GDM1 (cell line): ENCODE data around the gene EVC.
"Not testable (repeated sequence)": the region's sequence is repeated elsewhere in the genome, so short reads cannot be mapped to it uniquely, and the experiment has no call there.

Source experiments
- DNase-seq: peaks from one replicate; lab custom pipeline; 2025; lab: John Stamatoyannopoulos, UW

The EVC gene

GRCh38 chr4:5813882-5814255, 102.9 kb downstream of the EVC start:
- no peak for DNase-seq

- no peak for DNase-seq
Observed at GRCh38 chr4:5814421-5814820, 103.4 kb downstream of the EVC start.

- DNase-seq = no peak
Observed at GRCh38 chr4:5815641-5816040, 104.6 kb downstream of the EVC start.

GRCh38 chr4:5816101-5816500, 105.1 kb downstream of the EVC start:
- no peak for DNase-seq

GRCh38 chr4:5816851-5817375, 105.9 kb downstream of the EVC start:
- no peak for DNase-seq

- no peak for DNase-seq
Observed at GRCh38 chr4:5821665-5822358, 110.8 kb downstream of the EVC start.

GRCh38 chr4:5822619-5823018, 111.6 kb downstream of the EVC start:
- peak; percentile 19 for DNase-seq

GRCh38 chr4:5823542-5824211, 112.7 kb downstream of the EVC start:
- no peak for DNase-seq

GRCh38 chr4:5824227-5824626, 113.2 kb downstream of the EVC start:
- DNase-seq = no peak

GRCh38 chr4:5824635-5825034, 113.6 kb downstream of the EVC start:
- peak; percentile 10 for DNase-seq

- no peak for DNase-seq
Observed at GRCh38 chr4:5825321-5826041, 114.5 kb downstream of the EVC start.

GRCh38 chr4:5826437-5827107, 115.6 kb downstream of the EVC start:
- no peak for DNase-seq

- DNase-seq = peak; percentile 54
Observed at GRCh38 chr4:5827108-5828004, 116.4 kb downstream of the EVC start.

- DNase-seq = no peak
Observed at GRCh38 chr4:5828005-5828391, 117.0 kb downstream of the EVC start.

- DNase-seq = no peak
Observed at GRCh38 chr4:5836943-5837342, 125.9 kb downstream of the EVC start.

- DNase-seq = not testable (repeated sequence)
Observed at GRCh38 chr4:5837483-5837882, 126.5 kb downstream of the EVC start.

- DNase-seq = no peak
Observed at GRCh38 chr4:5839332-5839731, 128.3 kb downstream of the EVC start.

- no peak for DNase-seq
Observed at GRCh38 chr4:5839751-5840674, 129.0 kb downstream of the EVC start.

GRCh38 chr4:5842456-5842855, 131.5 kb downstream of the EVC start:
- DNase-seq = no peak
